DMS153 treated with DMSO at 0.1 percent for 48 hours (cell line): ENCODE measurements around the gene MYO1C.
"Not testable (repeated sequence)": the region's sequence is repeated elsewhere in the genome, so short reads cannot be mapped to it uniquely, and the experiment has no call there.

Experiments
- DNase-seq: peaks from one replicate; lab custom pipeline; 2025; ENCODE audit not compliant: unreplicated experiment; lab: John Stamatoyannopoulos, UW

The MYO1C gene

GRCh38 chr17:1508709-1509108 is 16.2 kb upstream of the MYO1C start:
- DNase-seq, result not testable (repeated sequence)

- DNase-seq, result no peak
Observed at GRCh38 chr17:1506649-1507267, 14.3 kb upstream of the MYO1C start.

GRCh38 chr17:1505586-1505985 is 13.1 kb upstream of the MYO1C start:
- DNase-seq, result no peak

- no peak for DNase-seq
Observed at GRCh38 chr17:1504866-1505265, 12.4 kb upstream of the MYO1C start.

GRCh38 chr17:1503699-1504098 is 11.2 kb upstream of the MYO1C start:
- no peak for DNase-seq

GRCh38 chr17:1498869-1499268 is 6.4 kb upstream of the MYO1C start:
- DNase-seq, result no peak

- DNase-seq, result no peak
Observed at GRCh38 chr17:1498233-1498632, 5.7 kb upstream of the MYO1C start.

GRCh38 chr17:1497831-1498230 is 5.3 kb upstream of the MYO1C start:
- DNase-seq, result no peak

- no peak for DNase-seq
Observed at GRCh38 chr17:1496869-1497268, 4.4 kb upstream of the MYO1C start.

- no peak for DNase-seq
Observed at GRCh38 chr17:1495265-1495989, 2.9 kb upstream of the MYO1C start.

- DNase-seq, result no peak
Observed at GRCh38 chr17:1494736-1495253, 2.3 kb upstream of the MYO1C start.

GRCh38 chr17:1494203-1494602 is 1.7 kb upstream of the MYO1C start:
- DNase-seq, result no peak

- no peak for DNase-seq
Observed at GRCh38 chr17:1493291-1493980, 950 bp upstream of the MYO1C start.

- no peak for DNase-seq
Observed at GRCh38 chr17:1491443-1492248, 840 bp downstream of the MYO1C start.

GRCh38 chr17:1490643-1491442 is 1.6 kb downstream of the MYO1C start:
- peak; percentile 6 for DNase-seq

GRCh38 chr17:1488826-1489270 is 3.6 kb downstream of the MYO1C start:
- no peak for DNase-seq

- DNase-seq, result no peak
Observed at GRCh38 chr17:1487939-1488825, 4.3 kb downstream of the MYO1C start.

- peak; percentile 20 for DNase-seq
Observed at GRCh38 chr17:1486802-1487695, 5.4 kb downstream of the MYO1C start.
